Urinary bladder (tissue), 4 donors: Measurements from ENCODE around the gene ATP5F1D. TPM values are rescaled to one million over a fixed set of nuclear protein-coding genes. Genes with fewer than 3 reads are reported as not detected.
"Not testable (repeated sequence)": the region's sequence is repeated elsewhere in the genome, so short reads cannot be mapped to it uniquely, and the experiment has no call there.

Experiments used
- DNase-seq: peaks from one replicate; pipeline ENCODE4 v3.0.0-alpha.2; 2015; ENCODE audit errors: extremely low spot score
- H3K27ac ChIP-seq: one replicate; pipeline ENCODE4 v1.5.1; 2013; ENCODE audit warnings: low read depth, mild to moderate bottlenecking, moderate library complexity
- H3K36me3 ChIP-seq: one replicate; pipeline ENCODE4 v1.6.1; 2013; ENCODE audit warnings: mild to moderate bottlenecking, moderate library complexity; ENCODE audit not compliant: insufficient read depth
- H3K4me1 ChIP-seq: one replicate; pipeline ENCODE4 v1.6.1; 2013; ENCODE audit warnings: mild to moderate bottlenecking, moderate library complexity; ENCODE audit not compliant: insufficient read depth
- H3K4me3 ChIP-seq: one replicate; pipeline ENCODE4 v1.5.1; 2013; ENCODE audit warnings: low read depth, low read length
- WGBS: extraction: QIAGEN DNeasy Blood & Tissue Kit; methylation state at CpG from one replicate; pipeline ENCODE4 v1.1.7; 2013; 5-methylcytosine and 5-hydroxymethylcytosine counted together
- polyA plus RNA-seq: library from polyadenylated mRNA; stranded (reverse); fragments of 200-250 nt; gene quantifications from one replicate; pipeline ENCODE4 v1.2.3, GENCODE V29; 2013
- total RNA-seq: library from RNA; depleted of rRNA; stranded (reverse); fragments of >200 nt; gene quantifications from one replicate; pipeline ENCODE4 v1.2.3, GENCODE V29; 2014
- donor health status: healthy with polysubstance abuse.
- donor health status: healthy.

The ATP5F1D gene
- total and polyA plus RNA-seq, 2 donors = 9.5 to 236 TPM

DNA sequence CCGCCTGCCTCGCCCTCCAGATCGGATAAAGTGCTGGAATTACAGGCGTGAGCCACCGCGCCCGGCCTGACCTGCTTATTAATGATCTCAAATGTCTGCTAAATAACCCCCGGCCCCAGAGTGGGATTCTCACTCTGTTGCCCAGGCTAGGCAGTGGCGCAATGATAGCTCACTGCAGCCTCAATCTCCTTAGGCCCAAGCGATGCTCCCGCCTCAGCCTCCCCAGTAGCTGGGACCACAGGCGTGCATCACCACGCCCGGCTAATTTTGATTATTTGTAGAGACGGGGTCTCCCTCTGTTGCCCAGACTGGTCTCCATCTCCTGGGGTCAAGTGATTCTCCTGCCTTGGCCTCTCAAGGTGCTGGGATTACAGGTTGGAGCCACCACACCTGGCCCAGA, 626 bp upstream of the ATP5F1D start:
- Histone ChIP-seq H3K36me3 (no peaks in the 10 kb centered on the region), H3K4me3 (no peak overlapping the region), H3K27ac (no peak overlapping the region), H3K4me1 (peaks cover 3% of the 10 kb centered on the region)
- DNase-seq = no peak
- WGBS = 61% methylated on average over 15 of the region's 15 CpGs

GRCh38 chr19:1243768-1244692, 2.5 kb downstream of the ATP5F1D start:
- Histone ChIP-seq H3K4me3 (no peak overlapping the region), H3K36me3 (no peaks in the 10 kb centered on the region), H3K4me1 (peaks cover 3% of the 10 kb centered on the region), H3K27ac (peak overlapping the region; percentile 86)
- DNase-seq = no peak
- 38% methylated on average over 33 of the region's 33 CpGs for WGBS

DNA sequence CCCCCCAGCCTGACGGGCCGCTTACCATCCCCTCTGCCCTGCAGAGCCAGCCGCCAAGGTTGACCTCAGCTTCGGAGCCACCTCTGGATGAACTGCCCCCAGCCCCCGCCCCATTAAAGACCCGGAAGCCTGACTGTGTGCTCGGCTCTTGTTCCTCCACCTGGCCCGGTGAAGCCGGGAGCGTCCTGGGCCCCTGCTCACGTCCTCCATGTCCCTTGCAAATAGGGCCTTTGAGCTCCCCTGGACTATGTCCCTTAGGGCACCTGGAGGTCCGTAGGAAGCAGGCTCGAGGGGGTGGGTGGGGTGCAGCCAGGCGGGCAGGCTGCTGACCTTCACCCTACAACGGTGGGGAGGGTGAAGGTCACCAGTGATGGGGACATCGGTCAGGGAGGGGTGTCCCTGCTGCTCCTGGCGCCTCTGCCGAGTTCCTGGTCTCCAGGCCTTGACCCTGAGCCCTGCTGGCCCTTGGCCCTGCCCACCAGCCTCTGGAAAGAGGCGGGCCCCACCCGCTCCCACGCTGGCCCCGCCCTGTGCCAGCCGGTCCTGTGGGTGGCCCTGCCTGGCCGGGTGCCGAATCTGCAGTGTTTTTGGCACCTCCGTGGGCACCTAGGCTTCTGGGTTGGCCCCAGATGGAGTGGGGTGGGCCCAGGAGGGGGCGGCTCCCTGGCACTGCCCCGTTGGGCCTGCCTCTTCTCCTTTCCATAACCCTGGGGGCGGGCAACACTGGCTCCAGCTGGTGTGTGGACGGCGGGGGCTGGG, 3.3 kb downstream of the ATP5F1D start:
- H3K27ac ChIP-seq = peak overlapping the region; percentile 86
- no peaks in the 10 kb centered on the region for H3K36me3 ChIP-seq
- DNase-seq = no peak
- H3K4me3 ChIP-seq = no peak overlapping the region
- 22% methylated on average over 31 of the region's 31 CpGs for WGBS
- peaks cover 3% of the 10 kb centered on the region for H3K4me1 ChIP-seq

GRCh38 chr19:1245494-1246264, 4.1 kb downstream of the ATP5F1D start:
- WGBS = 72% methylated on average over 26 of the region's 26 CpGs
- Histone ChIP-seq H3K4me3 (no peak overlapping the region), H3K36me3 (no peaks in the 10 kb centered on the region), H3K4me1 (peaks cover 3% of the 10 kb centered on the region), H3K27ac (peak overlapping the region; percentile 86)
- no peak for DNase-seq

- DNase-seq, H3K4me3 ChIP-seq, H3K36me3 ChIP-seq, H3K4me1 ChIP-seq: not testable (repeated sequence)
- H3K27ac ChIP-seq = peak overlapping the region; percentile 24
- 74% methylated on average over 27 of the region's 27 CpGs for WGBS
Measured at GRCh38 chr19:1246265-1247087, 4.9 kb downstream of the ATP5F1D start.

DNA sequence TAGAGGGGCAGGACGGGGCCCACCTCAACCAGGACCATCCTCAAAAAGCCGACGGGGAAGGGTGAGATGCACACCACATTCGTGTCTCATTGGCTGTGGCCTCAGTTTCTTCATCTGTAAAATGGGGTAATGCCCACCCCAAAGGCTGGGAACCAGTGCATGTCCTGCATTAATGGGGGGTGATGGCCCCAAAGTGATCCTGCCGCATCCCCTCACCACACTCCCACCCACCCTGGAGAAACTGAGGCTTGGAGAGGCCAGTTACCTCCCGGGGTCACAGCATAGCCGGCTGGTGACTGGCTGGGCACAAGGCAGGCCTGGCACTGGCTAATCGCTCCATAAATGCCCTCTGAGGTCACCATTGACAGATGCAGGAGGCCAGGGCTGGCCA, 6.2 kb downstream of the ATP5F1D start:
- Histone ChIP-seq H3K36me3 (no peaks in the 10 kb centered on the region), H3K27ac (peak overlapping the region; percentile 93), H3K4me1 (peaks cover 4% of the 10 kb centered on the region), H3K4me3 (peak overlapping the region; percentile 64)
- 69% methylated on average over 8 of the region's 8 CpGs for WGBS
- DNase-seq = no peak

- no peak for DNase-seq
- Histone ChIP-seq H3K27ac (peak within 1 kb of the TSS; percentile 99), H3K36me3 (no peaks in the 10 kb centered on the region), H3K4me1 (peaks cover 4% of the 10 kb centered on the region), H3K4me3 (peak within 1 kb of the TSS; percentile 64)
- WGBS = 1% methylated on average over 59 of the region's 60 CpGs
Measured at GRCh38 chr19:1248139-1248785, 6.7 kb downstream of the ATP5F1D start, which contains the start of gene MIDN. Gene MIDN, plus strand, starts transcription at chr19:1248583. Its CDS starts 1,714 bp downstream, at chr19:1250297.

GRCh38 chr19:1248786-1249297, 7.3 kb downstream of the ATP5F1D start:
- peak overlapping the region; percentile 64 for H3K4me3 ChIP-seq
- peak overlapping the region; percentile 99 for H3K27ac ChIP-seq
- H3K36me3 ChIP-seq = no peaks in the 10 kb centered on the region
- WGBS = under 1% methylated on average over 74 of the region's 74 CpGs
- no peak for DNase-seq
- H3K4me1 ChIP-seq = peaks cover 4% of the 10 kb centered on the region

DNA sequence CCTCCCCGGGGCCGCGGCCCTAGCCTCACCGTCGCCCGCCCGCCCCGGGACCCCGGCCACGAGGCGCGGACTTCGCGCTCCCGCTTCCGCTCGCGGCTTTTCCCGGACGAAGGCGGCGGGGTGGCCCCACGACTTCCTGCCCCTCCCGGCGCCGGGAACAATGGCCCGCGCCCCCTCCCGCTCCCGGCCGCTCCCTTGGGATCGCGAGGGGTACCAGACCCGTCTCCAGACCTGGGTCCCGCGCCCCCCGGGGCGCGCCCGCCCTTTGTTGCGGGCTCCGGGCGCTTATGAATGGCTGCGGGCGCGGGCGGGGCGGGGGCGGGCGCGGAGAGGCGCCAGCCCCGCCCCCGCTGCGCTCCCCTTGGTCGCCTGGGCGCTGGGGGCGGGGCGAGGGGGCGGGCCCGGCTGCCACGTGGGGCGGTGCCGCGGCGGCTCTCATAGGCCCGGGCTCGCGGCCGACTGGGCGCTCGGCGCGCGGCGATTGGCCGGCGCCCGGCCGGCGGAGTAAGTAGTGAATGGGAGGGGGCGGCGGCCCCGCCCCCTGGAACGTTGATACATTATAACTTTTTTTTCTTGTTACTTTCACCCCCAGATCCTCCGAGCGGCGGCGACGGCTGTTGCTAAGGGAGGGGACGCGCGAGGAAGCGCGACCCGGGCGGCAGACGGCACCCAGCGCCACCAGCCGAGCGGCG, 7.9 kb downstream of the ATP5F1D start:
- Histone ChIP-seq H3K36me3 (no peaks in the 10 kb centered on the region), H3K4me3 (peak overlapping the region; percentile 98), H3K27ac (peak overlapping the region; percentile 99), H3K4me1 (peaks cover 4% of the 10 kb centered on the region)
- WGBS = under 1% methylated on average over 102 of the region's 102 CpGs
- DNase-seq = peak; percentile 87

- Histone ChIP-seq H3K27ac (peak overlapping the region; percentile 98), H3K4me3 (peak overlapping the region; percentile 98), H3K36me3 (peaks cover 3% of the 10 kb centered on the region), H3K4me1 (peaks cover 4% of the 10 kb centered on the region)
- under 1% methylated on average over 67 of the region's 67 CpGs for WGBS
- DNase-seq = no peak
Measured at GRCh38 chr19:1249990-1250436, 8.5 kb downstream of the ATP5F1D start.

- no peak for DNase-seq
Measured at GRCh38 chr19:1250437-1251260, 9.1 kb downstream of the ATP5F1D start.

More at GRCh38 chr19:1250437-1251260, 9.1 kb downstream of the ATP5F1D start:
- H3K27ac ChIP-seq = peak overlapping the region; percentile 98
- H3K4me1 ChIP-seq = peaks cover 1% of the 10 kb centered on the region
- H3K36me3 ChIP-seq = peaks cover 5% of the 10 kb centered on the region
- under 1% methylated on average over 90 of the region's 90 CpGs for WGBS
- H3K4me3 ChIP-seq = peak overlapping the region; percentile 98
